Measurements from ENCODE around the gene GRK6. TPM values are rescaled to one million over a fixed set of nuclear protein-coding genes. Genes with fewer than 3 reads are reported as not detected.

The GRK6 gene
- total and polyA plus RNA-seq, 9 of the 15 experiments (the other 6 are each of a cell fraction or from before 2014, with no cell fraction given): 0.63 to 122 (median 44.5) TPM

DNA sequence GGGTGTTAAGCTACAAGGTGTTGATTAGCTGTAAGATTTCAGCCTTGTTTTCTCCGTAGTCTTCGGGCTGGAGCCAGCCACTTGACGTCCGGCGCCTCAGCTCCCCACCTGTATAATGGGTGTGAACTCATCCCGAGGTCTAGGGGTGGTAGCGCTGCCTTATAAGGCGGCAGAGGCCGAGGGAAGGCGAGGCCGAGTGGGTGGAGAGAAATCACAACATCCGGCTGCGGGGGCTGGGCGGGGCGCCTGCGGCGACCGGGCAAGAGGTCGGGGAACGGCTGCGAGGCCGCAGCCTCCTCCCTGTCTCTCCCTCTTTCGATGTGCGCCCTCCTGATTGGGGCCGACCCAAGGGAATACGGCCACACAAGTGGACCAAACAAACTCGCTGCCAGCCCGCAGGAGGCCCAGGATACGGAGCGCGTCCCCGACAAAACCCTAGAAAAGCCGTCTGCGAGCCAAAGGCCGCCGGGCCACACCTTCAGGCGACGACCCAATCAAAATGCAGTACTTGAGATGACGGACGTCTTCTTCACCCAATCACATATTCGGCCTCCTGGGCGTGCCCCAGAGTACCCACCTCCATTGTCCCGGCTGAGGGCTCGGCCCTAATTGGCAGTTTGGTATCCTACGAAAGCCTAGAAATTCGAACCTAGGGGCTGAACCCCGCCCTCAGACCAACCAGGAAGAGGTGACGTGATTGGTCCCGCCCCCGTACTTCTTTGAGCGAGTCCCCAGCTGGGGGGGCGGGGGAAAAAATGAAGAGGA lies 493 bp upstream of the GRK6 start (continued):
- TF ChIP-seq, protein P1, sequence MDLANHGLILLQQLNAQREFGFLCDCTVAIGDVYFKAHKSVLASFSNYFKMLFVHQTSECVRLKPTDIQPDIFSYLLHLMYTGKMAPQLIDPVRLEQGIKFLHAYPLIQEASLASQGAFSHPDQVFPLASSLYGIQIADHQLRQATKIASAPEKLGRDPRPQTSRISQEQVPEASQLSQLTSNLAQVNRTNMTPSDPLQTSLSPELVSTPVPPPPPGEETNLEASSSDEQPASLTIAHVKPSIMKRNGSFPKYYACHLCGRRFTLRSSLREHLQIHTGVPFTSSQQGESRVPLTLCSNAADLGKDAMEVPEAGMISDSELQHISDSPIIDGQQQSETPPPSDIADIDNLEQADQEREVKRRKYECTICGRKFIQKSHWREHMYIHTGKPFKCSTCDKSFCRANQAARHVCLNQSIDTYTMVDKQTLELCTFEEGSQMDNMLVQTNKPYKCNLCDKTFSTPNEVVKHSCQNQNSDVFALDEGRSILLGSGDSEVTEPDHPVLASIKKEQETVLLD (IDR thresholded peaks at IDR 0.05): 0 out of 2 replicates have a peak, but pooled peaks have one; percentile 23
- TF ChIP-seq U2AF1 (optimal IDR thresholded peaks at IDR 0.05; ENCODE audit: low read depth, low read length) (no peak), ZC3H11A (IDR thresholded peaks at IDR 0.05; ENCODE audit: low read depth, low read length) (no peak), CBX3 (IDR thresholded peaks at IDR 0.05; ENCODE audit: borderline replicate concordance in 1 of 2, low read length in 2 of 2) (peak in 1 of 2 experiments; percentile 85; a peak in 1 of 3 replicates), KAT8 (IDR thresholded peaks at IDR 0.05; ENCODE audit: low read depth) (no peak), FIP1L1 (IDR thresholded peaks at IDR 0.05; ENCODE audit: low read depth, low read length, poor library complexity, severe bottlenecking) (no peak), NR4A1 (CRISPR knock-in tag; IDR thresholded peaks at IDR 0.05) (no peak), NR4A1 (tag; IDR thresholded peaks at IDR 0.05) (0 out of 2 replicates have a peak, but pooled peaks have one; percentile 64), FOXJ3 (CRISPR knock-in tag; IDR thresholded peaks at IDR 0.05) (no peak), MTA2 (IDR thresholded peaks at IDR 0.05; ENCODE audit: low read depth) (no peak), ZNF324 (CRISPR knock-in tag; IDR thresholded peaks at IDR 0.05) (no peak), ZEB2 (IDR thresholded peaks at IDR 0.05) (0 out of 2 replicates have a peak, but pooled peaks have one; percentile 21)
- TF ChIP-seq, protein P2, sequence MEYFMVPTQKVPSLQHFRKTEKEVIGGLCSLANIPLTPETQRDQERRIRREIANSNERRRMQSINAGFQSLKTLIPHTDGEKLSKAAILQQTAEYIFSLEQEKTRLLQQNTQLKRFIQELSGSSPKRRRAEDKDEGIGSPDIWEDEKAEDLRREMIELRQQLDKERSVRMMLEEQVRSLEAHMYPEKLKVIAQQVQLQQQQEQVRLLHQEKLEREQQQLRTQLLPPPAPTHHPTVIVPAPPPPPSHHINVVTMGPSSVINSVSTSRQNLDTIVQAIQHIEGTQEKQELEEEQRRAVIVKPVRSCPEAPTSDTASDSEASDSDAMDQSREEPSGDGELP (CRISPR knock-in tag; IDR thresholded peaks at IDR 0.05; ENCODE audit: borderline replicate concordance): peak; percentile 94
- TF ChIP-seq, protein P3, sequence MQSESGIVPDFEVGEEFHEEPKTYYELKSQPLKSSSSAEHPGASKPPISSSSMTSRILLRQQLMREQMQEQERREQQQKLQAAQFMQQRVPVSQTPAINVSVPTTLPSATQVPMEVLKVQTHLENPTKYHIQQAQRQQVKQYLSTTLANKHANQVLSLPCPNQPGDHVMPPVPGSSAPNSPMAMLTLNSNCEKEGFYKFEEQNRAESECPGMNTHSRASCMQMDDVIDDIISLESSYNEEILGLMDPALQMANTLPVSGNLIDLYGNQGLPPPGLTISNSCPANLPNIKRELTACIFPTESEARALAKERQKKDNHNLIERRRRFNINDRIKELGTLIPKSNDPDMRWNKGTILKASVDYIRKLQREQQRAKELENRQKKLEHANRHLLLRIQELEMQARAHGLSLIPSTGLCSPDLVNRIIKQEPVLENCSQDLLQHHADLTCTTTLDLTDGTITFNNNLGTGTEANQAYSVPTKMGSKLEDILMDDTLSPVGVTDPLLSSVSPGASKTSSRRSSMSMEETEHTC (IDR thresholded peaks at IDR 0.05): no peak; the same call in 1 of the 2 replicates
- TF ChIP-seq, protein P4, sequence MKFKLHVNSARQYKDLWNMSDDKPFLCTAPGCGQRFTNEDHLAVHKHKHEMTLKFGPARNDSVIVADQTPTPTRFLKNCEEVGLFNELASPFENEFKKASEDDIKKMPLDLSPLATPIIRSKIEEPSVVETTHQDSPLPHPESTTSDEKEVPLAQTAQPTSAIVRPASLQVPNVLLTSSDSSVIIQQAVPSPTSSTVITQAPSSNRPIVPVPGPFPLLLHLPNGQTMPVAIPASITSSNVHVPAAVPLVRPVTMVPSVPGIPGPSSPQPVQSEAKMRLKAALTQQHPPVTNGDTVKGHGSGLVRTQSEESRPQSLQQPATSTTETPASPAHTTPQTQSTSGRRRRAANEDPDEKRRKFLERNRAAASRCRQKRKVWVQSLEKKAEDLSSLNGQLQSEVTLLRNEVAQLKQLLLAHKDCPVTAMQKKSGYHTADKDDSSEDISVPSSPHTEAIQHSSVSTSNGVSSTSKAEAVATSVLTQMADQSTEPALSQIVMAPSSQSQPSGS (CRISPR knock-in tag; IDR thresholded peaks at IDR 0.05): no peak

Measured in K562 (cell line).